Vagina (tissue), 2 donors: Measurements from ENCODE around the gene PPP2R2D. TPM values are rescaled to one million over a fixed set of nuclear protein-coding genes. Genes with fewer than 3 reads are reported as not detected.
"Not testable (repeated sequence)": the region's sequence is repeated elsewhere in the genome, so short reads cannot be mapped to it uniquely, and the experiment has no call there.

Source experiments
- DNase-seq, 2 donors: peaks; one replicate each; pipeline ENCODE4 v3.0.0-alpha.2; 2017; ENCODE audit errors: extremely low spot score in 2 of 2
- H3K27ac ChIP-seq: fragments of 200-600 bp; sonication (generic); one replicate; pipeline ENCODE4 v1.5.1; 2019
- H3K27me3 ChIP-seq: fragments of 200-600 bp; sonication (generic); one replicate; pipeline ENCODE4 v1.5.1; 2019
- H3K36me3 ChIP-seq, 2 donors: fragments of 200-600 bp; sonication (generic); one replicate each; pipeline ENCODE4 v1.5.1; 2017 to 2019
- H3K4me1 ChIP-seq: fragments of 200-600 bp; sonication (generic); one replicate; pipeline ENCODE4 v1.5.1; 2019
- H3K4me3 ChIP-seq, 2 donors: fragments of 200-600 bp; sonication (generic); 1 replicate in 1 of 2; 2 replicates in 1 of 2; pipeline ENCODE4 v1.5.1; 2016 to 2019
- H3K9me3 ChIP-seq: fragments of 200-600 bp; sonication (generic); one replicate; pipeline ENCODE4 v1.5.1; 2019
- POLR2A ChIP-seq, 2 donors: fragments of 450-650 bp; IDR thresholded peaks; one replicate each; pipeline ENCODE4 v1.6.1; 2017; ENCODE audit warnings: antibody characterized with exemption in 2 of 2, mild to moderate bottlenecking in 2 of 2, moderate library complexity in 2 of 2
- POLR2AphosphoS5 ChIP-seq, 2 donors: sonication (generic); formaldehyde crosslinking; IDR thresholded peaks; one replicate each; pipeline ENCODE4 v1.9.0; 2017; ENCODE audit warnings: antibody characterized with exemption in 2 of 2, mild to moderate bottlenecking in 2 of 2, low read depth in 1 of 2; ENCODE audit not compliant: insufficient read depth in 1 of 2
- intact Hi-C: fragments of 100-400 bp; cut with DNase I; formaldehyde crosslinking; loops from one replicate; pipeline ENCODE4 v1.15.1; 2023
- total RNA-seq: library from RNA; depleted of rRNA; stranded (reverse); fragments of >200 nt; gene quantifications from one replicate; pipeline ENCODE4 v1.2.3, GENCODE V29; 2016
- TF ChIP-seq, protein P1 (sequence below), 3 experiments: fragments of 450-650 bp in 2 of 3; fragments of 200-600 bp in 1 of 3; sonication (generic) in 1 of 3; IDR thresholded peaks; one replicate each; pipeline ENCODE4 v1.5.1; 2017 to 2019; ENCODE audit warnings: antibody characterized with exemption in 3 of 3, mild to moderate bottlenecking in 2 of 3, moderate library complexity in 2 of 3

The PPP2R2D gene
- total RNA-seq, 1 donor from 2014 or later, result 49.4 TPM

DNA sequence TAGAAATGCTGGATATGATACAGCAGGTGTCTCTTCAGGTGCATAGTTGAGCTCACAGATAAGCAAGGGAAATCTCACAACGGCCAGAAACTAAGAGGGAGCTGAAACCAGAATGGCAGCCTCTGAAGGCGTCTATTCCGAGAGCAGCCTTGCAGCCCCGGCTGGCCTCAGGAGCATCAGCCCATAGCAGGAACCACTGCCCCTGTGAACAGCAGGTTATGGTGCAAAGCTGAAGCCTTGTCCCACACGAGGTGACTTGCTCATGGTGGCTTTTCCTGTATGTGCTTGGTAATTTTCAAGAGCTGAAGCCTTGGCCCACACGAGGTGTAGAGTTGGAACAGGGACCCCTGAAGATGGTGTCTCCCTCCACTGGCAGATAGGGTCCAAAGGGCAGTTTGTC lies 47.7 kb downstream of the PPP2R2D start:
- Histone ChIP-seq H3K36me3 (peaks cover 0 to 52% of the 10 kb centered on the region in 2 donors), H3K27ac (no peak overlapping the region)

DNA sequence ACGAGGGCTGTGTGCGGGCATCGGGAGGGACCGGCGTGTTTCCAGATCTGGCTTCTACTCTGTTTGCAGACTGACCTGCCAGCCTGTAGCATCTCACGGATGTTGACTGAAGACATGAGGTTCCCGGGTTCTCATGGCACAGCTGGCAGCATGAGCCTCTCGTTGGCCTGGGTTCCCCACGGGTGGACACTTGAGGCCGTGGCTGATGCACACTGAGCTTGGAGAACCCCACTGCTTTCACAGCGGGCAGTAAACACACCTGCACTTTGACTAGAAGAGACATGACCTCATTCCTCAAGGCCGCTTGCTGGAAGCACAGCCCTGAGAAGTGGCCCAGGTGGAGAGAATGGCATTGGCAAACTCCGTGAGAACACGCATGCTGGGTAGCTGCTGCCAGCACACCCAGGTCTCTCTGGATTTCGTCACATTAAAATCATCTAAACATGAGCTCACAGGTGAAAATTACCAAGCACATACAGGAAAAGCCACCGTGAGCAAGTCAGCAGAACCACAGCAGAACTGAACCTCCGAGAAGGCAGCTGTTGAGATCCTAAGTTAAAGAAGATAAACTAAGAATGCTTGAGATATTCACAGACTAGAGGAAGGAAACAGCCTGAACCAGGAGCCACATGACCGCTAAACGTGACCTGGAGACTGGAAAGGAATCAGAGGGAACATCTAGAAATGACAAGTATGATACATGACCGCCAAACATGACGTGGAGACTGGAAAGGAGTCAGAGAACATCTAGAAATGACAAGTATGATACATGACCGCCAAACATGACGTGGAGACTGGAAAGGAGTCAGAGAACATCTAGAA lies 48.4 kb downstream of the PPP2R2D start:
- Histone ChIP-seq H3K9me3 (no peaks in the 10 kb centered on the region), H3K27ac (no peak overlapping the region), H3K36me3 (peaks cover 0 to 56% of the 10 kb centered on the region in 2 donors), H3K27me3 (no peaks in the 10 kb centered on the region), H3K4me1 (peaks cover 15% of the 10 kb centered on the region), H3K4me3 (no peak overlapping the region)
- intact Hi-C loops, result no loop called here
- DNase-seq, result no peak
- TF ChIP-seq, protein P1, sequence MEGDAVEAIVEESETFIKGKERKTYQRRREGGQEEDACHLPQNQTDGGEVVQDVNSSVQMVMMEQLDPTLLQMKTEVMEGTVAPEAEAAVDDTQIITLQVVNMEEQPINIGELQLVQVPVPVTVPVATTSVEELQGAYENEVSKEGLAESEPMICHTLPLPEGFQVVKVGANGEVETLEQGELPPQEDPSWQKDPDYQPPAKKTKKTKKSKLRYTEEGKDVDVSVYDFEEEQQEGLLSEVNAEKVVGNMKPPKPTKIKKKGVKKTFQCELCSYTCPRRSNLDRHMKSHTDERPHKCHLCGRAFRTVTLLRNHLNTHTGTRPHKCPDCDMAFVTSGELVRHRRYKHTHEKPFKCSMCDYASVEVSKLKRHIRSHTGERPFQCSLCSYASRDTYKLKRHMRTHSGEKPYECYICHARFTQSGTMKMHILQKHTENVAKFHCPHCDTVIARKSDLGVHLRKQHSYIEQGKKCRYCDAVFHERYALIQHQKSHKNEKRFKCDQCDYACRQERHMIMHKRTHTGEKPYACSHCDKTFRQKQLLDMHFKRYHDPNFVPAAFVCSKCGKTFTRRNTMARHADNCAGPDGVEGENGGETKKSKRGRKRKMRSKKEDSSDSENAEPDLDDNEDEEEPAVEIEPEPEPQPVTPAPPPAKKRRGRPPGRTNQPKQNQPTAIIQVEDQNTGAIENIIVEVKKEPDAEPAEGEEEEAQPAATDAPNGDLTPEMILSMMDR (IDR thresholded peaks at IDR 0.05), result no peak
- TF ChIP-seq POLR2AphosphoS5 (IDR thresholded peaks at IDR 0.05; ENCODE audit: insufficient read depth in 1 of 2, low read depth in 1 of 2) (no peak), POLR2A (IDR thresholded peaks at IDR 0.05) (no peak)

More for the DNA sequence above, 47.7 kb downstream of the PPP2R2D start:
- TF ChIP-seq, protein P1 (IDR thresholded peaks at IDR 0.05), result no peak
- no peak for TF ChIP-seq POLR2A (IDR thresholded peaks at IDR 0.05)
- no peak for TF ChIP-seq POLR2AphosphoS5 (IDR thresholded peaks at IDR 0.05; ENCODE audit: insufficient read depth in 1 of 2, low read depth in 1 of 2)
- Histone ChIP-seq H3K27me3 (no peaks in the 10 kb centered on the region), H3K9me3 (no peaks in the 10 kb centered on the region), H3K4me3 (no peak overlapping the region), H3K4me1 (peaks cover 15% of the 10 kb centered on the region)
- intact Hi-C loops, result no loop called here
- no peak for DNase-seq

DNA sequence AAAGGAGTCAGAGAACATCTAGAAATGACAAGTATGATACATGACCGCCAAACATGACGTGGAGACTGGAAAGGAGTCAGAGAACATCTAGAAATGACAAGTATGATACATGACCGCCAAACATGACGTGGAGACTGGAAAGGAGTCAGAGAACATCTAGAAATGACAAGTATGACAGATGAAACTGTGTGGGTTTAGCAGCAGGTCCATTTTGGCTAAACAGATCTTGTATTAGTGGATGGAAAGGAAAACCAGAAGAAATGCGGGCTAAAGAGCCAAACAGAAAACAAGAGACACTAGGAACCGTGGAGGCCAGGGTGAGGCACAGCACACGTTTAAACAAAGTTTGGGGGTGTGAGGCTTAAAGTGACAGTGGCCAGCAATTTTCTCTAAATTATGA lies 49.1 kb downstream of the PPP2R2D start:
- H3K27ac ChIP-seq, H3K27me3 ChIP-seq, DNase-seq, H3K9me3 ChIP-seq, intact Hi-C loops, H3K4me3 ChIP-seq: not testable (repeated sequence)
- peaks cover 0 to 61% of the 10 kb centered on the region in 2 donors for H3K36me3 ChIP-seq
- peaks cover 15% of the 10 kb centered on the region for H3K4me1 ChIP-seq

DNA sequence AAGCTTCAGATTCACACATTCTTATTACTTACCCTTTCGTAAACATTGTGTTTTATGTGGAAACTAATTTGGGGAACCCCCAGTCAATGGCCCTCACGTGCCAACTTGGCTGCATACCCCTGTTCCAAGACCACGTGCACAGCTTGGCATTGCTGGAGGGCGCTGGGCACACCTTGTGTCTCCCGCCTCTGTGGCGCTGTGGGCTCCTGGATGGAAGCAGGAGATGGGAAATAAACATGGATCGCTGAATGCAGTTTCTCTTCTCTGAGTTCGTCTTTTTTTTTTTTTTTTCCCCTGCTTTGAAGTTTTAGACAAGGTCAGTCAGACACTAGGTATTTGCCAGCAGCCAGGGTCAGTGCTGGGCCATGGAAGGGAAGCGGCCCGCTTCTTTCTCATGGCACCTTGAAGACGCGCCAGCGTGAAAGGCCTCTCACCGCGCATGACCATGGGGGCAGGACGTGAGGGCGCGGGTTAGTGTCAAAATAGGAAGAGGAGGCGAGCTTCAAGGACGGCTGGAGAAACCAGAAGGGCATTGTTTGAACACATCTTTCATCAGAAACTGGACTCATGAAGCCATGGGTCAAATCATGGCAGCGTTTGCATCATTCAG lies 53.7 kb downstream of the PPP2R2D start:
- no peak overlapping the region for H3K27ac ChIP-seq
- no peak for DNase-seq
- H3K4me1 ChIP-seq, result no peaks in the 10 kb centered on the region
- H3K36me3 ChIP-seq, result peaks cover 0 to 42% of the 10 kb centered on the region in 2 donors
- TF ChIP-seq POLR2A (IDR thresholded peaks at IDR 0.05) (no peak), POLR2AphosphoS5 (IDR thresholded peaks at IDR 0.05; ENCODE audit: insufficient read depth in 1 of 2, low read depth in 1 of 2) (no peak)
- TF ChIP-seq, protein P1 (IDR thresholded peaks at IDR 0.05), result no peak
- H3K9me3 ChIP-seq, result no peaks in the 10 kb centered on the region
- no peaks in the 10 kb centered on the region for H3K27me3 ChIP-seq
- H3K4me3 ChIP-seq, result no peak overlapping the region
- intact Hi-C loops, result no loop called here

DNA sequence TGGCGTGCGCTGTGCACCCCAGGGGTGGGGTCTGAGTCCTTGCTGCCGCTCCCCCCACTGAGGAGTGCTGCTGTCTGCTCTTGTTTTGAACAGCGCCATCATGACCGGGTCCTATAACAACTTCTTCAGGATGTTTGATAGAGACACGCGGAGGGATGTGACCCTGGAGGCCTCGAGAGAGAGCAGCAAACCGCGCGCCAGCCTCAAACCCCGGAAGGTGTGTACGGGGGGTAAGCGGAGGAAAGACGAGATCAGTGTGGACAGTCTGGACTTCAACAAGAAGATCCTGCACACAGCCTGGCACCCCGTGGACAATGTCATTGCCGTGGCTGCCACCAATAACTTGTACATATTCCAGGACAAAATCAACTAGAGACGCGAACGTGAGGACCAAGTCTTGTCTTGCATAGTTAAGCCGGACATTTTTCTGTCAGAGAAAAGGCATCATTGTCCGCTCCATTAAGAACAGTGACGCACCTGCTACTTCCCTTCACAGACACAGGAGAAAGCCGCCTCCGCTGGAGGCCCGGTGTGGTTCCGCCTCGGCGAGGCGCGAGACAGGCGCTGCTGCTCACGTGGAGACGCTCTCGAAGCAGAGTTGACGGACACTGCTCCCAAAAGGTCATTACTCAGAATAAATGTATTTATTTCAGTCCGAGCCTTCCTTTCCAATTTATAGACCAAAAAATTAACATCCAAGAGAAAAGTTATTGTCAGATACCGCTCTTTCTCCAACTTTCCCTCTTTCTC lies 55.0 kb downstream of the PPP2R2D start:
- TF ChIP-seq, protein P1 (IDR thresholded peaks at IDR 0.05), result no peak
- TF ChIP-seq POLR2A (IDR thresholded peaks at IDR 0.05), result no peak
- no peak for TF ChIP-seq POLR2AphosphoS5 (IDR thresholded peaks at IDR 0.05; ENCODE audit: insufficient read depth in 1 of 2, low read depth in 1 of 2)
- Histone ChIP-seq H3K4me3 (no peak overlapping the region), H3K27me3 (no peaks in the 10 kb centered on the region), H3K9me3 (no peaks in the 10 kb centered on the region), H3K36me3 (peaks cover 0 to 34% of the 10 kb centered on the region in 2 donors), H3K4me1 (no peaks in the 10 kb centered on the region), H3K27ac (no peak overlapping the region)
- DNase-seq, result no peak
- intact Hi-C loops, result no loop called here
